Right lobe of liver (tissue), 6 donors: Measurements from ENCODE around the gene TSNAXIP1. TPM values are rescaled to one million over a fixed set of nuclear protein-coding genes. Genes with fewer than 3 reads are reported as not detected.
A peak's percentile ranks its signal among the peaks of the same experiment; 100 is the strongest.

Source experiments
- ATAC-seq, 4 donors: fragments of 200-7000 bp; cut with Tn5 transposase; one replicate each; pipeline ENCODE4 v1.9.1; 2020; ENCODE audit warnings: mild to moderate bottlenecking in 4 of 4, moderate library complexity in 4 of 4
- DNase-seq, 3 donors: peaks; one replicate each; pipeline ENCODE4 v3.0.0-alpha.2; 2020
- H3K27ac ChIP-seq, 3 donors: fragments of 200-600 bp; one replicate each; pipeline ENCODE4 v1.8.0; 2022
- H3K27me3 ChIP-seq, 2 donors: fragments of 200-600 bp; one replicate each; pipeline ENCODE4 v1.8.0; 2022
- H3K36me3 ChIP-seq, 4 donors: fragments of 200-600 bp; sonication (generic) in 1 of 4; one replicate each; pipeline versions ENCODE4 v1.5.1 to v1.8.0; 2017 to 2022; ENCODE audit warnings: control low read depth in 1 of 4
- H3K4me1 ChIP-seq, 4 donors: fragments of 200-600 bp; sonication (generic) in 1 of 4; one replicate each; pipeline versions ENCODE4 v1.5.1 to v1.8.0; 2017 to 2022; ENCODE audit warnings: control low read depth in 1 of 4
- H3K4me3 ChIP-seq, 3 donors: fragments of 200-600 bp; one replicate each; pipeline ENCODE4 v1.8.0; 2022
- H3K9me3 ChIP-seq, 4 donors: fragments of 200-600 bp; sonication (generic) in 1 of 4; one replicate each; pipeline versions ENCODE4 v1.5.1 to v1.8.0; 2017 to 2022; ENCODE audit warnings: control low read depth in 1 of 4
- CTCF ChIP-seq, 4 donors: fragments of 200-600 bp in 3 of 4; fragments of 450-650 bp in 1 of 4; IDR thresholded peaks; one replicate each; pipeline versions ENCODE4 v1.5.1 to v1.8.0; 2016 to 2022; ENCODE audit warnings: antibody characterized with exemption in 4 of 4, mild to moderate bottlenecking in 2 of 4
- POLR2A ChIP-seq: fragments of 450-650 bp; IDR thresholded peaks from one replicate; pipeline ENCODE4 v1.6.1; 2017; ENCODE audit warnings: antibody characterized with exemption, mild to moderate bottlenecking
- WGBS: methylation state at CpG from one replicate; pipeline ENCODE4 v1.1.6; 2018; ENCODE audit warnings: low coverage, low lambda C conversion rate; ENCODE audit not compliant: insufficient coverage; ENCODE audit errors: missing lambda C conversion rate; 5-methylcytosine and 5-hydroxymethylcytosine counted together
- intact Hi-C, 2 donors: fragments of 100-400 bp; cut with DNase I; formaldehyde crosslinking; loops; one replicate each; pipeline versions ENCODE4 v1.11.2 to v1.14.1; 2022
- total RNA-seq, 6 experiments: library from RNA; depleted of rRNA in 2 of 6; stranded (reverse); fragments of >200 nt in 2 of 6; fragmentation: NEBNext Ultra II Directional in 3 of 6; extraction: Animal tissue kit (Norgen Biotek cat#: 25700) in 3 of 6; gene quantifications; one replicate each; pipeline versions ENCODE4 v1.1.0 to v1.2.4, GENCODE V29; 2016 to 2023
- donor health status: DM: no; HTN: yes; CAD: no.
- donor health status: DM: no; HTN: no; CAD: no.
- donor health status: DM: no; HTN: no; CAD: no.
- donor health status: DM: no; HTN: yes; CAD: no.
- donor health status: DM: no; HTN: yes; CAD: no.

The TSNAXIP1 gene
- total RNA-seq, 6 experiments from 2014 or later: 0.42 to 1.2 (median 0.99) TPM

- no peak overlapping the region for H3K27ac ChIP-seq
- no peaks in the 10 kb centered on the region for H3K27me3 ChIP-seq
- no peaks in the 10 kb centered on the region for H3K4me1 ChIP-seq
- TF ChIP-seq POLR2A (no peak), CTCF (IDR thresholded peaks at IDR 0.05) (no peak)
- ATAC-seq (no peak), DNase-seq (no peak)
- 86% methylated on average over 1 of the region's 2 CpGs for WGBS
- no peak overlapping the region for H3K4me3 ChIP-seq
- intact Hi-C loops: no loop called here
- no peaks in the 10 kb centered on the region for H3K9me3 ChIP-seq
- peaks cover 0 to 36% (median 5%) of the 10 kb centered on the region in 4 donors for H3K36me3 ChIP-seq
Observed at GRCh38 chr16:67864594-67864993, 57.9 kb downstream of the TSNAXIP1 start.

GRCh38 chr16:67865318-67865717 lies 58.6 kb downstream of the TSNAXIP1 start:
- Histone ChIP-seq H3K9me3 (no peaks in the 10 kb centered on the region), H3K4me3 (no peak overlapping the region), H3K36me3 (peaks cover 0 to 36% (median 6%) of the 10 kb centered on the region in 4 donors), H3K27me3 (no peaks in the 10 kb centered on the region), H3K4me1 (peaks cover 0 to 7% (median 0%) of the 10 kb centered on the region in 4 donors), H3K27ac (no peak overlapping the region)
- ATAC-seq (peak; percentile 75 to 84 (median 78)), DNase-seq (no peak)
- intact Hi-C loops: no loop called here
- TF ChIP-seq CTCF (IDR thresholded peaks at IDR 0.05): peak; percentile 33 to 64 (median 42)
- TF ChIP-seq POLR2A: no peak
- no CpG with 5 or more reads among the region's 2 CpGs for WGBS

GRCh38 chr16:67868290-67868689 lies 61.6 kb downstream of the TSNAXIP1 start:
- H3K9me3 ChIP-seq: no peaks in the 10 kb centered on the region
- peaks cover 0 to 13% (median 4%) of the 10 kb centered on the region in 4 donors for H3K4me1 ChIP-seq
- H3K4me3 ChIP-seq: no peak overlapping the region
- WGBS: 95% methylated on average over 4 of the region's 6 CpGs
- DNase-seq: no peak
- TF ChIP-seq POLR2A (no peak), CTCF (IDR thresholded peaks at IDR 0.05) (no peak)
- intact Hi-C loops: no loop called here
- peaks cover 0 to 39% (median 6%) of the 10 kb centered on the region in 4 donors for H3K36me3 ChIP-seq
- ATAC-seq: no peak
- H3K27me3 ChIP-seq: no peaks in the 10 kb centered on the region
- H3K27ac ChIP-seq: no peak overlapping the region

- H3K4me1 ChIP-seq: peaks cover 0 to 24% (median 8%) of the 10 kb centered on the region in 4 donors
- intact Hi-C loops: no loop called here
- peak overlapping the region in 2 of 3 donors; percentile 43 to 66 for H3K27ac ChIP-seq
- no peak for TF ChIP-seq CTCF (IDR thresholded peaks at IDR 0.05)
- TF ChIP-seq POLR2A: no peak
- ATAC-seq (peak; percentile 7 to 57 (median 42)), DNase-seq (peak in 2 of 3 donors; percentile 59 to 71)
- no peaks in the 10 kb centered on the region for H3K9me3 ChIP-seq
- no peak overlapping the region for H3K4me3 ChIP-seq
- 31% methylated on average over 5 of the region's 7 CpGs for WGBS
- H3K36me3 ChIP-seq: peaks cover 0 to 39% (median 6%) of the 10 kb centered on the region in 4 donors
- no peaks in the 10 kb centered on the region for H3K27me3 ChIP-seq
Observed at GRCh38 chr16:67869653-67870052, 63.0 kb downstream of the TSNAXIP1 start.
